Kidney capillary endothelial cell (primary cell): ENCODE measurements around the gene ZNF473.
A peak's percentile ranks its signal among the peaks of the same experiment; 100 is the strongest.
"Not testable (repeated sequence)": the region's sequence is repeated elsewhere in the genome, so short reads cannot be mapped to it uniquely, and the experiment has no call there.

ENCODE experiments used
- DNase-seq: peaks from one replicate; pipeline ENCODE4 v3.0.0-alpha.2; 2018; ENCODE audit warnings: low spot score

ZNF473 gene

DNA sequence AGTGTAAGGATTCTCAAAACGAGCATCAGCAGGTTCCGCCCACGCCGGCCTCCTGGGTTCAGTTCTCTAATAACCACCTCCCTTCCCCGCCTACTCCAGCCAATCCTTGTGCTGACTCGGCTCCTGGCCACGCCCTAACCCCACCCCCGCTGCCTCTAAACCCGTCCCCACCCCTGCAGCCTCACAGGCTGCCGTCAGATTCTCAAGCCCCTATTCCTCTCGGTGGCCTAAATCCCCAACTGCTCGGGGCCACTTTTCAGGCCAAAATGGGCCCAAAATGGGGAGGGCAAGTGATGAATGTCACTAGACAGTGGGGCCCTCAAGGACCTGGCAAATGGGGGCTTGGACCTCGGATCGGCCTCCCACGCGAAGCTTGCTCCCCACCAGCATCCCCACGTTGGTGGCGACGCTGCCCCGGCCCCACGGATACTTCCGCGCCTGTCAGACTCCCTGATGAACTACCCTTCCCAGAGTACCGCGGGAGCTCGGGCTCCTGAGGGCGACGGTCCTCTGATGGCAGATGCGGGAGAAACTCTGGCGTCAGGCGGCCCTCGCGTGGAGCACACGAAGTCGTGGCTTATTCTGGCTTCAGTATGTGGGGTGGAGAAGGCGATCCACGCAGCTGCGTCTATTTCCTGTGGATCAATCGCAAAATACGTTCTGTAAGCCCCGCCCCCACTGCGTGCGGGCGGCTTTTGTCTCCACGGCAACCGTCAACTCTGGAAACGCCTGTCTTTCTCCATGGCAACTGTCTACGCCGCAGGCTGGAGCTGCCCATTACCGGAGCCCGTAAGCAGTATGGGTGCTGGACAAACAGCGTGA lies 24.8 kb downstream of the ZNF473 start:
- peak; percentile 26 for DNase-seq

DNA sequence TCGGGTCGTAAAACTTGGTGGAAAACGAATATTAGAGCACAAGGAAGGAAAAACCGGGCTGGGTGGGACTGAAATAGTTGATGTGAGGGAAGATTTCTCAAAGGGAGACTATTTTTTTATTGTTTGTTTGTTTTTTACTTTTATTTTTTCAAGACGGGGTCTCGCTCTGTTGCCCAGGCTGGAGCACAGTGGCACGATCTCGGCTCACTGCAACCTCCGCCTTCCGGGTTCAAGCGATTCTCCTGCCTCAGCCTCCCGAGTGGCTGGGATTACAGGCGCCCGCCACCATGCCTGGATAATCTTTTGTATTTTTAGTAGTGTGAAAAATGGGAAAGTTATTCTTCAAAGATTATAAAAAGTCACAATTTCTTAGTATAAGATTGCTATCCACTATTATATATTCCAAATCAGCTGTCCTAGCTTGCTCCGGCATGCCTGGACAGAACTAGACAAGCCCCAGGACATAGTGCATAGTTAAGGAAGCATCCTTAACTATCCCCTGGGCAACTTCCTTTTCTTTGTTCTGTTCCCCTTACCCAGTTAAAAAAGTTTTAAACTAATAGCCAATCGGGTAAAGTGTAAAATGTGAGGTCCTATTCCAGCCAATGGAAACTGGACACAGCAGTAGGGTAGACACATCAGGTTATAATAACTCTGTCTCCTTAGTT lies 25.6 kb downstream of the ZNF473 start:
- DNase-seq: not testable (repeated sequence)

DNA sequence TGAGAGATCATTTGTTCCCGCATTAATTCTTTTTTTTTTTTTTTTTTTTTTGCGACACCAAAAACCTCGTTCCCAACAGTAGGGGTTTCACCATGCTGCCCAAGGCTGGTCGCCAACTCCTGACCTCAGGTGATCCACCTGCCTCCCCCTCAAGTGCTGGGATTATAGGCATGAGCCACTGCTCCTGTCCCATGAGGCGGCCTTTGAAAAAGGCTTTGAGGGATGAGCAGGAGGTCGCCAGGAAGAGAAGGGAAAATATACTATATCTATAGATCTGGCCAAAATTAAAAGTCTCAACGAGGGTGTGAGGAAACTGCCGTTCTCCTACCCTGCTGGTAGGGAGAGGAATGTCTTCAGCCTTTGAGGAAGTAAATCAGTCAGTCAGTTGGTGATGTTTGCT lies 26.2 kb downstream of the ZNF473 start:
- DNase-seq: no peak

DNA sequence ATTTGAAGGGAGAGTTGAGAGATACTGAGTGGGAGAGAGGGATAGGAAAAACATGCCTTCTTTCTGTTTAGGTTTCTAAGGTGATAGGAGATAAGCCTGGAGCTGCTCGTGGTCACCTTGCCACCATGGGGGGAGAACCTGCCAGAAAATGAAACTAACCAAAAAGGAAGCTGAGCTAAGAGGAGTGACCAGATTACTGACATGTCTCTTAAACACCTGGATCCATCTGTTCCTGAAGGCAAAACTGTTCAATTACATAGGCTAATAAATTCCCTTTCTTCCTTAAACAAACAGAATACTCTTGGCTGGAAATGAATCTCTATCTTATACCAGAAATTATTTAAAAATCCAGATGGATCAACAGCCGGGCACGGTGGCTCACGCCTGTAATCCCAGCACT lies 27.3 kb downstream of the ZNF473 start:
- DNase-seq: no peak

DNA sequence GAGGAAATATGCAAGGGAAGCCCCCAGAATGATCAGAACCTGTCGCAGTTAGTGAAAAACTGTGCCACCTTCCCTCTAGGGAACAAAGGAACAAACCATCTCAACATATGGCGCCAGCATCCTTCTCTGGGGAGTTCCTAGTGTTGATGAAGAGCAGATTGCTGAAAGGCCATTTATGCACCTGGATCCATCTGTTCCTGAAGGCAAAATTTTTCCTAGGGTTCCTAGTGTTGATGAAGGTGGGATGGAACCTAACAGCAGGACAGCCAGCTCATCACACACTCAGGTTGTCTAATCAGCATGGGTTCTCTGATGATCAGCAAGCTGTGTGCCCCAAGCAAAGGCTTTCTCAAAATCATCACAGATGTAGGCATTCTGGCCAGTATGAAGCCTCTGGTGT lies 32.6 kb downstream of the ZNF473 start:
- no peak for DNase-seq

DNA sequence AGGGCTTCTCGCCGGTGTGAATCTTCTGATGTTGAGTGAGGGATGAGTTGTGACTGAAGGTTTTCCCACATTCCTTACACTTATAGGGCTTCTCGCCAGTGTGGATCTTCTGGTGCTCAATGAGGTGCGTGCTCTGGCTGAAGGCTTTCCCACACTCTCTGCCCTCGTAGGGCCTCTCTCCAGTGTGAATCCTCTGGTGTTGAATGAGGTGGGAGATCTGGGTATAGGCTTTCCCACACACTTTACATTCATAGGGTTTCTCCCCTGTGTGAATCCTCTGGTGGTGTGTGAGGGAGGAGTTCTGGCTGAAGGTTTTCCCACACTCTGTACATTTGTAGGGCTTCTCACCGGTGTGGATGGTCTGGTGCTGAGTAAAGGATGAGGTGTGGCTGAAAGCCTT lies 33.2 kb downstream of the ZNF473 start:
- DNase-seq: no peak

DNA sequence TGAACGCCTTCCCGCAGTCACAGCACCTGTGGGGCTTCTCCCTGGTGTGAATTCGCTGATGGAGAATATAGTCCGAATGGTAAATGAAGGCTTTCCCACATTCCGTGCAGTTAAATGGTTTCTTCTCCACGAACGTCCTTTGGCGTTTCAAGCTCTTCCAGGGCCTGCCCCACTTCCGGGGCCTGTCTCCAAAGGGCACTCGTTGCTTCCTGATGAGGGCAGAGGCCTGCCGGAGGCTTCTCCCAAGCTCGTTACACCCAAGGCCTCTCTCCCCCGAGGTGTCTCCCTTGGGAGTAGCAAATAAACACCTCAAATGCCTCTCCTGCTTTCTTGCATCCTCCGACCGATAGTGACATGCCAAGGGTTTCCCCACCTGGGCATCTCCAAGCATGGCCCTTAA lies 34.3 kb downstream of the ZNF473 start:
- no peak for DNase-seq

DNA sequence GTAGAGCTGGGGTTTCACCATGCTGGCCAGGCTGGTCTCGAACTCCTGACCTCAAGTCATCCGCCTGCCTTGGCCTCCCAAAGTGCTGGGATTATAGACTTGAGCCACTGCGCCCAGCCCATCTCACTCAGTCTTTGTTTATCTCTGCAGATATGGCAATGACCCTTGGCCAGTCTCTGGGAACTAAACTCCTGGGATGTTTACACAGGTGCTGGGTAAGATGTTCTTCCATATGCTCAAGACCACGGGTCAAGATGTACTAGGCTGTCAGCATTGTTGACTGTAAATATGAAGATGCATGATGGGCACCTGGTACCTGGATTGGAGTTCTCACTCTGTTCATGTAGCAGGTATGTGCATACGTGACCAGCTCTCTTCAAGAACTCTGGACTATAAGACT lies 35.8 kb downstream of the ZNF473 start:
- DNase-seq: no peak

DNA sequence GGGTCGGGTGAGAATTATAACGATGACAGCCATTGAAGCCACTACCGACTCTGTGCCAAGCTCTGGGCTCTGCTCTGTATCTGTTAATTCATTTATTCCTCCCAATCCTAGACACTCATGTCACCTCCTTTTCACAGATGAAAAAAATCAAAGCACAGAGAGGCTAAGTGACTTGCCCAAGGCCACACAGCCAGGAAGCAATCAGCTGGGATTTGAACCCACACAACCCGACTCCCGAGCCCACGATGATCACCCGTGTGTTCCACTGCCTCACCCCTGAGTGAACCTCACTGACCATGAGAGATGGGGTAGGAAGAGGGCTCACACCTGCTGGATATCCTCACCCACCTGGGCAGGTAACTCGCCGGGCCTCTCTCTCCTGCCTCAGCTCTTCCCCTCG lies 40.1 kb downstream of the ZNF473 start:
- no peak for DNase-seq

DNA sequence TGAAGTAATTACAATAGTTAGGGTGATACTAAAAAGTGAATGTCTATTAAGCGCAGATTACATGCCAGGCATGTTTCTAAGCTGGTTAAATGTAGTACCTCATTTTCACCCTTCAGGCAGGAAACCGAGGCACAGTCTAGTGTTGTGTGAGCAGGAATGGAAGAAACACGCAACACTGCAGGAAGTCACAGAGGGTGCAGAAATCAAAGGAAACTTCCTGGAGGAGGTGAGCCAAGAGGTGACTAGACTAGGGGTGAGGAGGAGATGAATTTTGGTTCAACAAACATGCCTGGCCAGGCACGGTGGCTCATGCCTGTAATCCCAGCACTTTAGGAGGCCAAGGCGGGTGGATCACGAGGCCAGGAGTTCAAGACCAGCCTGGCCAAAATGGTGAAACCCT lies 41.8 kb downstream of the ZNF473 start:
- DNase-seq: no peak

DNA sequence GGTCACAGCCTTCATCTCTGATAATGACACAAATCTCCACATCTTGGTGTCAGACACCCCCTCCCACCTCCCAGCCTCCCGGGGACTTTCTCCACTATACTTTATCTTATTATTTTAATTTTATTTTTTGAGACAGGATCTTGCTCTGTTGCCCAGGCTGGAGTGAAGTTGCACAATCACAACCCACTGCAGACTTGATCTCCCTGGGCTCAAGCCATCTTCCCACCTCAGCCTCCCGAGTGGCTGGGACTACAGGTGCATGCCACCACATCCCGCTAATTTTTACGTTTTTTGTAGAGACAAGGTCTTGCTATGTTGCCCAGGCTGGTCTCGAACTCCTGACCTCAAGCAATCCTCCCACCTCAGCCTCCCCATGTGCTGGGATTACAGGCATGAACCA lies 42.6 kb downstream of the ZNF473 start:
- DNase-seq: not testable (repeated sequence)

DNA sequence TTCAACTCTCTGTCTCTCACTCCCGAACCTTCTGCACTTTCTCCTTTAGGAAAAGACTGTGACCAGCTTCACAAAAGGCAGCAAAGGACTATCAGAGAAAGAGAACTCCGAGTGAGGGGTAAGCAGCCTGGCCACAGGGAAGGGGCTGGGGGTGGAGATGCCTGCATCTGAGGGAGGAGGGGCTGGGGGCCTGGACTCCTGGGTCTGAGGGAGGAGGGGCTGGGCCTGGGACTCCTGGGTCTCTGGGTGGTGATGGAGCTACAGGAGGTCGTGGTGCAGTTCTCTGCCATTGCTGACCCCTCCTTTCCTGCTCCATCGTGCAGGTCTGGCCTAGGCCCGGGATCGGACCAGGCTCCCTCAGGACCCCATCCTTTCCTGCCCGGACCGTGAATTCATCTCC lies 49.3 kb downstream of the ZNF473 start:
- not testable (repeated sequence) for DNase-seq

DNA sequence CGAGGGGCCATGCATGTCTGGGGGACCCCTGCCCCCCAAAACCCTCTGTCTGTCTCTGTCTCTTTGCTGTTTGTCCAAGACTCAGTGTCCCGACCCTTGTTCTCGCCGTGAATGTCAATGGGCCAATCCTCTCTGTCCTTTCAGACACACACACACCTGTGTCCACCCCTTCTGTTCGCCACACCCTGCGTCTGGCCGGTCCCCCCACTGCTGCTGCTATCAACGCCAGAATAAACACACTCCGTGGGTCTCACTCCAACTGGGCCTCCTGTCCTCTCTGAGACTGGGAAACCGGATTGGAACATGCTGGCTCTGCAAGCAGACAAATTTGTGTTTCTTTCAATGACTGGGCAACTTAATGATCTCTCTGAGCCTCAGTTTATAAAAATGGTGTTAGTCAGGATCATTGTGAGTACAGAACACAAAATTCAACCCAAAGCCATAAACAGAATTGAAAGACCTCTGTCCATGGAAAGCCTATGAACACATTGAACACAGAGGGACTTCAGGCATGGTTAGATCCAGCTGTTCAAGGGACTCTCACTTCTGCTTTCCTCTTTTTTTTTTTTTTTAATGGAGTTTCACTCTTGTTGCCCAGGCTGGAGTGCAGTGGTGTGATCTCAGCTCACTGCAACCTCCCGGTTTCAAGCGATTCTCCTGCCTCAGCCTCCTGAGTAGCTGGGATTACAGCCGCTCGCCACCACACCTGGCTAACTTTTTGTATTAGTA lies 50.0 kb downstream of the ZNF473 start:
- not testable (repeated sequence) for DNase-seq

DNA sequence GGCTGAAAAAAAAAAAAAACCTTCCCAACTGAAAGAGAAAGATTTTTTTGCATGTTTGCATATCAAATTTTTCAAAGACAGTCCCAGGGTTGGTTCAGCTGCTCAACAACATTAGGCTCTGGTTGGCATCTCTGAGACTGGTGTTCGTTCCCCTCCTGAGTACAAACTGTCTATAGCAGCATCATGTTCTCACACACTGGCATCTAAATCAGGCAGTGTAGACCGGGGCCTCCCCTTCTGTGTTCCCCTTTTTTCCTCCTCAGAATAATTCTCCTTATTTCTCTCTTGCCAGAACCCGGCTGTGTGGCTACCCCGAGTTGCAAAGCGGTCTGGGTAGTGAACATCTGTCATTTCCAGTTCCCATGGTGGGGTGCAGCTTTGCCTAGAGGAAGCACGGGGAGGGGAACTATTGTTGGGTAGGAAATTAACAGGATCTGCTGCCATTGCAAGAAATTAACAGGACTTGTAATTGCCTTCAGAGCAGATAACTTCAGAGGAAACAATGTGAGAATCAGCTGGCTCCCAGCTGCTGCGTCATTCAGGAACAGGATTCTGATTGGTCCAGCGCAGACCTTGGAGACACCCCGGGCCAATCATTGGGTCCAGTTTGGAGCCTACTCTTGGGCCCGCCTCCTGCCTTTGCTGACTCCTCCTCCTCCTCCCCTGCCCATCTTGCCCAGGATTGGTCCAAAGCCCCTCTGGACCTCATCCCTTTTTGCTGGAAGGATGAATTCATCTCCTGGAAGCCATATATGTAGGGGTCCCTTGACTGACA lies 51.0 kb downstream of the ZNF473 start:
- not testable (repeated sequence) for DNase-seq

DNA sequence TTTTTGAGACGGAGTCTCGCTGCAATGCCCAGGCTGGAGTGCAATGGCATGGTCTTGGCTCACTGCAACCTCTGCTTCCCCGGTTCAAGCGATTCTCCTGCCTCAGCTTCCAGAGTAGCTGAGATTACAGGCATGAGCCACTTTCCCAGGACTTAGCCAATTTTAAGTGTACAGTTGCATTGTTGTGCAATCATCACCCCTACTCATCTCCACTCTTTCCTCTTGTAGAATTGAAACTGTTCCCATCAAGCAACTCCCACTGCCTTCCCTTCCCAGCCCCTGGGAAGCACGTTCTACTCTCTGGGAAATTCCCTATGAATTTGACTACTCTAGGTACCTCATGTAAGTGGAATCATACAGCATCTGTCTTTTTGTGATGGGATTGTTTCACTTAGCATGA lies 53.2 kb downstream of the ZNF473 start:
- DNase-seq: not testable (repeated sequence)

DNA sequence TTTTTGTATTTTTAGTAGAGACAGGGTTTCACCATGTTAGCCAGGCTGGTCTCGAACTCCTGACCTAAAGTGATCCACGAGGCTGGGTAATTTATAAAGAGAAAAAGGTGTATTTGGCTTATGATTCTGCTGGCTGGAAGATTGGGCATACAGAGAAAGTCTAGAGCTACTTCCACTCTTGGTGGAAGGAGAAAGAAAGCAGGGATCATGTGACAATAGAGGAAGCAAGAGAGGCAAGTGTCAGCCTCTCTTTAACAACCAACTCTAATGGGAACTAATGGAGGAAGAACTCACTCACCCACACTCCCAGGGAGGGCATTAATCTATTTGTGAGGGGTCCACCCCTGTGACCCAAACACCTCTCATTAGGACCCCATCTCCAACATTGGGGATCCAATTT lies 58.6 kb downstream of the ZNF473 start:
- DNase-seq: not testable (repeated sequence)

DNA sequence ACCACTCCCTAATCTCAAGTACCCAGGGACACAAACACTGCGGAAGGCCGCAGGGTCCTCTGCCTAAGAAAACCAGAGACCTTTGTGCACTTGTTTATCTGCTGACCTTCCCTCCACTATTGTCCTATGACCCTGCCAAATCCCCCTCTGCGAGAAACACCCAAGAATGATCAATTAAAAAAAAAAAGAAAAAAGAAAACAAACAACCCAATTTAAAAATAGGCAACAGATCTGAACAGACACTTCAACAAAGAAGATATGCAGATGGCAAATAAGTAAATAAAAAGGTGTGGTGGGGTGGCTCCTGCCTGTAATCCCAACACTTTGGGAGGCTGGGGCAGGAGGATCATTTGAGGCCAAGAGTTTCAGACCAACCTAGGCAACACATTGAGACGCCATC lies 61.3 kb downstream of the ZNF473 start:
- DNase-seq: not testable (repeated sequence)

DNA sequence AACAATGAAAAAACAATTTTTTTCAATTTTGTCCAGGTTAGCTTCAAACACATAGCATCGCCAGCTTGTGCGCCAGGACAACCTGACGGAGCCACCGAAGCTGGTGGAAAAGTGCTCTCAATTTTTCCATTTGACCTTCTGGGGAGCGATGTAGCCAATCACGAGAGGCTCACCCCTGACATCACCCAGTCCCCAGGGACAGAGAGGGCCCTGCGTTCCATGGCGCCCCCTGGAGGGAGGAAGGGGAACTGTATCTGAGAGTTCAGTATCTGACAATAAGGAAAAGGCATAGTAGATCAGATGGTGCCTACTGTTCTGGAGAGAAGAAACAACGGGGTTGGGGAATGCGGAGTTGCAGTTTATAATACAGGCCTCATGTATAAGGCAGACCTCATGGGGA lies 64.9 kb downstream of the ZNF473 start:
- DNase-seq: not testable (repeated sequence)

DNA sequence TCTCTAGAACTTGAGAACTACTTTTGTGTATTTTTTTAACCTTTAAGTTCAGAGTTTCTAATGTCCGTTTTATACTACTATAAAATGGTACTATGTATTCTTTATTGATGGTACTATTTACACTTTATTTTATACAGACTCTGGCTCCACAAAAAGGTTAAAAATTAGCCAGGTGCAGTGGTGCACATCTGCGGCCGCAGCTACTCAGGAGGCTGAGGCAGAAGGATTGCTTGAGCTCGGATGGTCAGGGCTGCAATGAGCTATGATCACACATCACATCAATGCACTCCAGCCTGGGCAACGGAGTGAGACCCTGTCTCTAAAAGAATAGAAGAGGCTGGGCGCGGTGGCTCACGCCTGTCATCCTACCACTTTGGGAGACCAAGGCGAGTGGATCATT lies 66.0 kb downstream of the ZNF473 start:
- DNase-seq: not testable (repeated sequence)

DNA sequence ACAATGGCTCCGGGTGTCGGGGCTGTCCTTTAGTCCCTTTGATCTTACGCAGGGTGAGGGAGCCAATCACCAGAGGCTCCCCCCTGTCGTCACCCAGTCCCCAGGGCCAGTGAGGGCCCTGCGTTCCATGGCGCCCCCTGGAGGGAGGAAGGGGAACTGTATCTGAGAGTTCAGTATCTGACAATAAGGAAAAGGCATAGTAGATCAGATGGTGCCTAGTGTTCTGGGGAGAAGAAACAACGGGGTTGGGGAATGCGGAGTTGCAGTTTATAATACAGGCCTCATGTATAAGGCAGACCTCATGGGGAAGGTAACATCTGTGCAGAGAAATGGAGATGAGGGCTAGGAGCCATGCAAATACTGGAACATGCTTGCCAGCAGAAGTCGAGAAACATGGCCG lies 66.8 kb downstream of the ZNF473 start:
- not testable (repeated sequence) for DNase-seq

DNA sequence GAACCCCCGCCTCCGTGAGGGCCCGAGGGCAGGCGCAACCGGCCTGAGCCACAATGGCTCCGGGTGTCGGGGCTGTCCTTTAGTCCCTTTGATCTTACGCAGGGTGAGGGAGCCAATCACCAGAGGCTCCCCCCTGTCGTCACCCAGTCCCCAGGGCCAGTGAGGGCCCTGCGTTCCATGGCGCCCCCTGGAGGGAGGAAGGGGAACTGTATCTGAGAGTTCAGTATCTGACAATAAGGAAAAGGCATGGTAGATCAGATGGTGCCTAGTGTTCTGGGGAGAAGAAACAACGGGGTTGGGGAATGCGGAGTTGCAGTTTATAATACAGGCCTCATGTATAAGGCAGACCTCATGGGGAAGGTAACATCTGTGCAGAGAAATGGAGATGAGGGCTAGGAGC lies 72.1 kb downstream of the ZNF473 start:
- not testable (repeated sequence) for DNase-seq

DNA sequence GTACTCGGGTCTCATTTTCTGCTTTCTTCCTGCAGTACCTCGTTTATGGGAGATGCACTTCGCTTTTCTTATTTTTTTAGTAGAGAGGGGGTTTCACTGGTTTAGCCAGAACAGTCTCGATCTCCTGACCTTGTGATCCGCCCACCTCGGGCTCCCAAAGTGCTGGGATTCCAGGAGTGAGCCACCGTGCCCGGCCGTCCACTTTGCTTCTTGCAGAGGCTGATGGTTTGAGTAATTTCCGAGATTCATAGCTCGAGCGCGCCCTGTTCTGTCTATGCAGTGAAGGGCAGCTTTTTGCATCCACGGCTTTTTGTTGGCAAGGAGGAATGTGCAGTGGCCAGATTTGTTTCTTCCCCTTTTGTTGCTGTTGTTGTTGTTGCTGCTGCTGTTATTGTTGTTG lies 73.1 kb downstream of the ZNF473 start:
- DNase-seq: not testable (repeated sequence)
